Endodermal cell (in vitro differentiated cells): ENCODE data around the gene RNF11. TPM values are rescaled to one million over a fixed set of nuclear protein-coding genes. Genes with fewer than 3 reads are reported as not detected.

ENCODE experiments used
- DNase-seq: peaks from one replicate; pipeline ENCODE4 v3.0.0-alpha.2; 2017
- H3K27ac ChIP-seq: 2 replicates; pipeline ENCODE4 v1.5.1; 2013; ENCODE audit warnings: mild to moderate bottlenecking, low read depth, low read length, moderate library complexity
- H3K27me3 ChIP-seq: 2 replicates; pipeline ENCODE4 v1.6.1; 2013; ENCODE audit warnings: mild to moderate bottlenecking, low read length, moderate library complexity; ENCODE audit not compliant: insufficient read depth, control insufficient read depth, poor library complexity, severe bottlenecking
- H3K36me3 ChIP-seq: 2 replicates; pipeline ENCODE4 v1.7.0; 2013; ENCODE audit warnings: mild to moderate bottlenecking, low read length, moderate library complexity; ENCODE audit not compliant: control insufficient read depth, insufficient read depth
- H3K4me1 ChIP-seq: one replicate; pipeline ENCODE4 v1.7.0; 2013; ENCODE audit warnings: low read length; ENCODE audit not compliant: control insufficient read depth, insufficient read depth
- H3K4me3 ChIP-seq: 2 replicates; pipeline ENCODE4 v1.5.1; 2013; ENCODE audit warnings: mild to moderate bottlenecking, low read length, moderate library complexity
- H3K9ac ChIP-seq: 2 replicates; pipeline ENCODE4 v1.6.1; 2013; ENCODE audit warnings: mild to moderate bottlenecking, low read length, moderate library complexity; ENCODE audit not compliant: poor library complexity, severe bottlenecking; ENCODE audit errors: extremely low read depth
- H3K9me3 ChIP-seq: 2 replicates; pipeline ENCODE4 v1.6.1; 2013; ENCODE audit warnings: mild to moderate bottlenecking, low read length, moderate library complexity; ENCODE audit not compliant: control insufficient read depth
- H3K27ac Mint-ChIP-seq: 2 replicates; pipeline ENCODE4 v1.8.0; 2020; ENCODE audit warnings: mixed read lengths
- H3K27me3 Mint-ChIP-seq: 2 replicates; pipeline ENCODE4 v1.8.0; 2021; ENCODE audit warnings: mild to moderate bottlenecking, mixed read lengths; ENCODE audit not compliant: insufficient read depth
- H3K36me3 Mint-ChIP-seq: 2 replicates; pipeline ENCODE4 v1.8.0; 2020; ENCODE audit warnings: low read depth, mixed read lengths
- H3K4me1 Mint-ChIP-seq: 2 replicates; pipeline ENCODE4 v1.8.0; 2020; ENCODE audit warnings: mixed read lengths
- H3K4me3 Mint-ChIP-seq: 2 replicates; pipeline ENCODE4 v1.8.0; 2020; ENCODE audit warnings: mild to moderate bottlenecking, moderate library complexity, mixed read lengths
- H3K9me3 Mint-ChIP-seq: 2 replicates; pipeline ENCODE4 v1.8.0; 2020; ENCODE audit warnings: mild to moderate bottlenecking, mixed read lengths
- CTCF ChIP-seq: fragments of 200-600 bp; sonication (generic); conservative IDR thresholded peaks from 2 replicates; pipeline ENCODE4 v1.5.0; 2021; ENCODE audit warnings: antibody characterized with exemption, mild to moderate bottlenecking
- WGBS, 2 experiments: methylation state at CpG; one replicate each; pipeline versions ENCODE4 v1.1.5 to v1.1.7; 2013; ENCODE audit warnings: missing lambda C conversion rate in 2 of 2, mixed read lengths in 1 of 2; ENCODE audit not compliant: insufficient coverage in 1 of 2, insufficient read length in 1 of 2; 5-methylcytosine and 5-hydroxymethylcytosine counted together
- total RNA-seq, 2 donors: library from RNA; stranded (reverse); fragmentation: NEBNext Ultra II Directional in 1 of 2; extraction: Animal tissue kit (Norgen Biotek cat#: 25700) in 1 of 2; gene quantifications; 2 replicates in 1 of 2; 3 replicates in 1 of 2; pipeline ENCODE4 v1.2.1, GENCODE V29; 2021

RNF11 gene
- total RNA-seq, 2 donors from 2014 or later, result 84.1 to 103 TPM

GRCh38 chr1:51282605-51283004 is 46.5 kb downstream of the RNF11 start:
- Mint-ChIP-seq H3K9me3 (no peaks in the 10 kb centered on the region), H3K27me3 (no peaks in the 10 kb centered on the region), H3K4me3 (no peak overlapping the region), H3K4me1 (no peaks in the 10 kb centered on the region), H3K36me3 (peaks cover 9% of the 10 kb centered on the region), H3K27ac (no peak overlapping the region)
- no peaks in the 10 kb centered on the region for H3K9me3 ChIP-seq
- H3K36me3 ChIP-seq, result no peaks in the 10 kb centered on the region
- H3K4me1 ChIP-seq, result no peaks in the 10 kb centered on the region
- H3K9ac ChIP-seq, result no peak overlapping the region
- no peaks in the 10 kb centered on the region for H3K27me3 ChIP-seq
- no peak overlapping the region for H3K27ac ChIP-seq
- WGBS, 2 experiments, result 93 to 99% methylated on average over 5 of the region's 5 CpGs
- H3K4me3 ChIP-seq, result no peak overlapping the region
- DNase-seq, result no peak
- no peak for TF ChIP-seq CTCF

- H3K4me3 Mint-ChIP-seq, result no peak overlapping the region
- peaks cover 9% of the 10 kb centered on the region for H3K36me3 Mint-ChIP-seq
- no peak overlapping the region for H3K27ac Mint-ChIP-seq
- Histone ChIP-seq H3K27me3 (no peaks in the 10 kb centered on the region), H3K36me3 (no peaks in the 10 kb centered on the region), H3K27ac (no peak overlapping the region), H3K9ac (no peak overlapping the region), H3K9me3 (no peaks in the 10 kb centered on the region), H3K4me1 (no peaks in the 10 kb centered on the region), H3K4me3 (no peak overlapping the region)
- DNase-seq, result no peak
- no peaks in the 10 kb centered on the region for H3K9me3 Mint-ChIP-seq
- WGBS, 2 experiments, result 88 to 91% methylated on average over 4 to 5 of the region's 5 CpGs
- no peaks in the 10 kb centered on the region for H3K27me3 Mint-ChIP-seq
- no peak for TF ChIP-seq CTCF
- no peaks in the 10 kb centered on the region for H3K4me1 Mint-ChIP-seq
Observed at GRCh38 chr1:51283979-51284378, 47.9 kb downstream of the RNF11 start.

GRCh38 chr1:51284487-51284954 is 48.4 kb downstream of the RNF11 start:
- Histone ChIP-seq H3K4me3 (no peak overlapping the region), H3K27me3 (no peaks in the 10 kb centered on the region), H3K36me3 (no peaks in the 10 kb centered on the region), H3K9ac (no peak overlapping the region), H3K27ac (no peak overlapping the region), H3K4me1 (no peaks in the 10 kb centered on the region), H3K9me3 (no peaks in the 10 kb centered on the region)
- Mint-ChIP-seq H3K9me3 (no peaks in the 10 kb centered on the region), H3K27ac (no peak overlapping the region), H3K4me1 (no peaks in the 10 kb centered on the region), H3K36me3 (peaks cover 9% of the 10 kb centered on the region), H3K27me3 (no peaks in the 10 kb centered on the region), H3K4me3 (no peak overlapping the region)
- no peak for TF ChIP-seq CTCF
- DNase-seq, result no peak
